Ishikawa (cell line): ENCODE results near the gene KISS1R.

Experiments
- CEBPB ChIP-seq: IDR thresholded peaks from 2 replicates; pipeline ENCODE4 v1.6.1; 2012
- CREB1 ChIP-seq: IDR thresholded peaks from 2 replicates; pipeline ENCODE4 v1.6.1; 2012; ENCODE audit warnings: low read depth
- EP300 ChIP-seq: IDR thresholded peaks from 2 replicates; pipeline ENCODE4 v1.6.1; 2012; ENCODE audit warnings: borderline replicate concordance
- MAX ChIP-seq: IDR thresholded peaks from 2 replicates; pipeline ENCODE4 v1.6.1; 2012
- NFIC ChIP-seq: IDR thresholded peaks from 2 replicates; pipeline ENCODE4 v1.6.1; 2012
- RAD21 ChIP-seq: IDR thresholded peaks from 2 replicates; pipeline ENCODE4 v1.6.1; 2012; ENCODE audit warnings: low read depth
- REST ChIP-seq: IDR thresholded peaks from 2 replicates; pipeline ENCODE4 v1.6.1; 2012; ENCODE audit warnings: low read depth, mild to moderate bottlenecking
- TAF1 ChIP-seq: IDR thresholded peaks from 2 replicates; pipeline ENCODE4 v1.6.1; 2012; ENCODE audit warnings: low read depth, mild to moderate bottlenecking
- TCF12 ChIP-seq: IDR thresholded peaks from 2 replicates; pipeline ENCODE4 v1.6.1; 2012; ENCODE audit warnings: low read depth
- TEAD4 ChIP-seq: IDR thresholded peaks from 2 replicates; pipeline ENCODE4 v1.6.1; 2012
- USF1 ChIP-seq: IDR thresholded peaks from 2 replicates; pipeline ENCODE4 v1.6.1; 2012
- YY1 ChIP-seq: IDR thresholded peaks from 2 replicates; pipeline ENCODE4 v1.6.1; 2012; ENCODE audit warnings: low read depth

- TF ChIP-seq RAD21 (no peak), USF1 (no peak), REST (no peak), CREB1 (no peak), EP300 (no peak), MAX (no peak), TCF12 (no peak), TAF1 (no peak), YY1 (no peak), CEBPB (no peak), TEAD4 (no peak), NFIC (no peak)
Measured at GRCh38 chr19:899336-900042, 17.6 kb upstream of the KISS1R start.
